HG02970 (cell line): Measurements from ENCODE around the gene FAM83B.
"Not testable (repeated sequence)": the region's sequence is repeated elsewhere in the genome, so short reads cannot be mapped to it uniquely, and the experiment has no call there.

Source experiments
- ATAC-seq: cut with Tn5 transposase; IDR thresholded peaks from one replicate; pipeline ENCODE4 v1.9.1; 2021; ENCODE audit warnings: mild to moderate bottlenecking, moderate library complexity, moderate number of reproducible peaks; ENCODE audit not compliant: unreplicated experiment, low FRiP score

The FAM83B gene

GRCh38 chr6:54970337-54970736 lies 123.8 kb downstream of the FAM83B start:
- no peak for ATAC-seq

- no peak for ATAC-seq
Observed at GRCh38 chr6:54971825-54972224, 125.3 kb downstream of the FAM83B start.

- ATAC-seq: not testable (repeated sequence)
Observed at GRCh38 chr6:54979161-54979560, 132.6 kb downstream of the FAM83B start.

GRCh38 chr6:54980511-54981275 lies 134.1 kb downstream of the FAM83B start:
- ATAC-seq: no peak

GRCh38 chr6:54981276-54981609 lies 134.7 kb downstream of the FAM83B start:
- no peak for ATAC-seq

GRCh38 chr6:54981647-54982046 lies 135.1 kb downstream of the FAM83B start:
- ATAC-seq: no peak

GRCh38 chr6:54987633-54988290 lies 141.2 kb downstream of the FAM83B start:
- ATAC-seq: no peak

GRCh38 chr6:54988576-54988975 lies 142.0 kb downstream of the FAM83B start:
- no peak for ATAC-seq

- ATAC-seq: no peak
Observed at GRCh38 chr6:54990001-54990400, 143.4 kb downstream of the FAM83B start.
